Chondrocyte (in vitro differentiated cells): ENCODE measurements around the gene CRTC2. TPM values are rescaled to one million over a fixed set of nuclear protein-coding genes. Genes with fewer than 3 reads are reported as not detected.
A peak's percentile ranks its signal among the peaks of the same experiment; 100 is the strongest.

ENCODE experiments used
- DNase-seq: peaks from one replicate; pipeline ENCODE4 v3.0.0; 2021; ENCODE audit warnings: mixed read lengths, low spot score
- H3K27ac Mint-ChIP-seq: one replicate; pipeline ENCODE4 v1.8.0; 2021; ENCODE audit warnings: mild to moderate bottlenecking, moderate library complexity, mixed read lengths; ENCODE audit not compliant: unreplicated experiment
- H3K27me3 Mint-ChIP-seq: 2 replicates; pipeline ENCODE4 v1.8.0; 2021; ENCODE audit warnings: low read depth, mixed read lengths
- H3K36me3 Mint-ChIP-seq: 2 replicates; pipeline ENCODE4 v1.8.0; 2021; ENCODE audit warnings: low read depth, mixed read lengths
- H3K4me1 Mint-ChIP-seq: 2 replicates; pipeline ENCODE4 v1.8.0; 2021; ENCODE audit warnings: low read depth, mild to moderate bottlenecking, mixed read lengths
- H3K4me3 Mint-ChIP-seq: one replicate; pipeline ENCODE4 v1.8.0; 2021; ENCODE audit warnings: mild to moderate bottlenecking, moderate library complexity, mixed read lengths; ENCODE audit not compliant: unreplicated experiment
- H3K9me3 Mint-ChIP-seq: 2 replicates; pipeline ENCODE4 v1.8.0; 2021; ENCODE audit warnings: low read depth, mixed read lengths
- total RNA-seq: library from RNA; stranded (reverse); gene quantifications from 3 replicates; pipeline ENCODE4 v1.2.1, GENCODE V29; 2021
- TF ChIP-seq, protein P1 (sequence below): fragments of 200-600 bp; sonication (generic); IDR thresholded peaks from 2 replicates; pipeline ENCODE4 v1.5.0; 2021; ENCODE audit warnings: antibody characterized with exemption, mild to moderate bottlenecking, moderate library complexity

CRTC2 gene
- total RNA-seq, 1 donor from 2014 or later: 24.2 TPM

DNA sequence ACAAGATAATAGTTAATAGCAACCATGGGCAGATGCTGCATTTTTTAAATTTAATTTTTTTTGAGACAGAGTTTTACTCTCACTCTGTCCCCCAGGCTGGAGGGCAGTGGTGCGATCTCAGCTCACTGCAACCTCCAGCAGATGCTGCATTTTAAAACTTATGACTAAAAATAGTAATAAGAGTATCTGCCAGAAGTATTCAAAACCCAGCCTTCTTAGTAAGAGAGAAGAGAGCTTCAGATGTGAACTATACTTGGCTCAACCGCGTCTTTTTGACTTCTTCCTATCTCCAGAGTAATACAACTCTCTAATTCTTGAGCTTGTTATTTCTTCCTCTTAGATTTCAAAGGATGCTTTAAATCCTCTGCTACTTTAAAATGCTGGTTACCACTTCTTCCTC is 36.8 kb upstream of the CRTC2 start:
- TF ChIP-seq, protein P1, sequence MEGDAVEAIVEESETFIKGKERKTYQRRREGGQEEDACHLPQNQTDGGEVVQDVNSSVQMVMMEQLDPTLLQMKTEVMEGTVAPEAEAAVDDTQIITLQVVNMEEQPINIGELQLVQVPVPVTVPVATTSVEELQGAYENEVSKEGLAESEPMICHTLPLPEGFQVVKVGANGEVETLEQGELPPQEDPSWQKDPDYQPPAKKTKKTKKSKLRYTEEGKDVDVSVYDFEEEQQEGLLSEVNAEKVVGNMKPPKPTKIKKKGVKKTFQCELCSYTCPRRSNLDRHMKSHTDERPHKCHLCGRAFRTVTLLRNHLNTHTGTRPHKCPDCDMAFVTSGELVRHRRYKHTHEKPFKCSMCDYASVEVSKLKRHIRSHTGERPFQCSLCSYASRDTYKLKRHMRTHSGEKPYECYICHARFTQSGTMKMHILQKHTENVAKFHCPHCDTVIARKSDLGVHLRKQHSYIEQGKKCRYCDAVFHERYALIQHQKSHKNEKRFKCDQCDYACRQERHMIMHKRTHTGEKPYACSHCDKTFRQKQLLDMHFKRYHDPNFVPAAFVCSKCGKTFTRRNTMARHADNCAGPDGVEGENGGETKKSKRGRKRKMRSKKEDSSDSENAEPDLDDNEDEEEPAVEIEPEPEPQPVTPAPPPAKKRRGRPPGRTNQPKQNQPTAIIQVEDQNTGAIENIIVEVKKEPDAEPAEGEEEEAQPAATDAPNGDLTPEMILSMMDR: no peak
- Mint-ChIP-seq H3K27me3 (no peaks in the 10 kb centered on the region), H3K36me3 (peaks cover 21% of the 10 kb centered on the region), H3K27ac (no peak overlapping the region), H3K4me1 (peaks cover 27% of the 10 kb centered on the region), H3K4me3 (no peak overlapping the region), H3K9me3 (no peaks in the 10 kb centered on the region)
- no peak for DNase-seq

DNA sequence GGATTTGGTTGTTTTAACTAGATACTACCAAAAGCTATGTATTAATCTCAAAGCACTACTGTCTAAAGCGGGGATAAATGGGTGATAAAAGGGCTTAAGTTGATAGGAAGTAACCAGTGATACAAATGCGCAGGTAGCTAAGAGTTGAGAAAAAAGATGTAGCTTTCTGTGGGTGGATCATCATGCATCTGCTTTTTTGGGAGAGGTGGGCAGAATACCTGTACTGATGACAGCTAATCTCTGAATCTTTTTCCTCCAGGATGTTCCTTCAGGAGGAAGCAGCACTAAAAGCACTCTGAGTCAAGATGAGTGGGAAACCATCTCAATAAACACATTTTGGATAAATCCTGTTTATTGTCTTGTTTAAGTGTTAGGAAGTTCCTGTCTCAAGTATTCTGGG is 33.4 kb upstream of the CRTC2 start:
- Mint-ChIP-seq H3K4me3 (peak overlapping the region; percentile 93), H3K4me1 (peaks cover 35% of the 10 kb centered on the region), H3K36me3 (peaks cover 21% of the 10 kb centered on the region), H3K27me3 (no peaks in the 10 kb centered on the region), H3K9me3 (no peaks in the 10 kb centered on the region), H3K27ac (peak overlapping the region; percentile 98)
- TF ChIP-seq, protein P1: no peak
- DNase-seq: no peak

DNA sequence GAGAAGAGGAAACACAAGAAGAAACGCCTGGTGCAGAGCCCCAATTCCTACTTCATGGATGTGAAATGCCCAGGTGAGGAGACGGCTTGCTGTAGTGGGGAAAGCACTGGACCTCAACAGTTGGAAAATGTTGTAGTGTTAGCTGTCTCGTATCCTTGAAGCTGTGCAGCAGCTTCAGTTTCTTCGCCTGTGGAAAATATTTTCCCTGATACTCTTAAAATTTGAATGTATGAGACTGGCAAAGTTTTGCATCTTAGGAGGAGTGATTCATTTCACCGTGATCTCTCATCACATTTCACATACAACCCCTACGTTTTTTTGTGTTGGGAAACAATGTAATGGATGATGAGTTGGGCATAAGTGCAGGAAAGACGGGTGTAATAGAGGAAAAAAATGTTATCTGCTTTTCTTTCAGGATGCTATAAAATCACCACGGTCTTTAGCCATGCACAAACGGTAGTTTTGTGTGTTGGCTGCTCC is 32.8 kb upstream of the CRTC2 start:
- H3K4me1 Mint-ChIP-seq: peaks cover 40% of the 10 kb centered on the region
- H3K27ac Mint-ChIP-seq: peak overlapping the region; percentile 98
- TF ChIP-seq, protein P1: no peak

DNA sequence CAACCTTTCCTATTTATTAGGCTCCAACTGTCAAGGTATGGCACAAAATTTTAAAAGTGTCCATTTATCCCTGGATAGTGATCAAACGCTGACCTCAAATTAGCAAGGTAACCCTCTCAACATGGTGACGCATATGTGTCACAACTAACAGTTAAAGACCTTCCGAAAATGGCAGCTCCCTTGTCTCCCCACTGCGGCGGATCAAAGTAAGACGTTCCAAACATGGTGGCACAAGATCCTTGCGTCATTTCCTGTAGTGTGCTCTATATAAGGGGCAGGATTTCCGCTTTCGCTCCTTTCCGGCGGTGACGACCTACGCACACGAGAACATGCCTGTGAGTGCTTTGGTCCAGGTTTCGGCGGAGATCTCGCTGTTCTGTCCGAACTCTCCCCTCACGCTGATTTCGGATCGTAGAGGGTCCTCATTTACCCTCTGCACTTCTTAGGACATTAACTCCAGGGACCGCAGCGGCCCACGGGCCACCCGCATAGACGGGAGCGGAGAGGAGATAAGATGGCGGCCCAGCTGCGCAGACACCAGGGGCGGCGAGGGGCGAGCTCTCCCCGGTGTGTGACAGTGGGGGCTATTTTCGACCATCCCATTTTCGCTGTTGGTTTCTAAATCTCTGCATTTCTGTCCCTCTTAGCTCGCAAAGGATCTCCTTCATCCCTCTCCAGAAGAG is 32.2 kb upstream of the CRTC2 start, which contains the start of gene RPS27:
TSS of gene RPS27 (plus strand) at position 295 of the 683 bp plus-strand sequence. CDS start at position 330, 35 bp downstream.
- H3K27me3 Mint-ChIP-seq: no peaks in the 10 kb centered on the region
- DNase-seq: no peak
- H3K4me1 Mint-ChIP-seq: peaks cover 40% of the 10 kb centered on the region
- TF ChIP-seq, protein P1: no peak
- H3K27ac Mint-ChIP-seq: peak within 1 kb of the TSS; percentile 98
- H3K4me3 Mint-ChIP-seq: peak within 1 kb of the TSS; percentile 93
- no peaks in the 10 kb centered on the region for H3K9me3 Mint-ChIP-seq
- H3K36me3 Mint-ChIP-seq: peaks cover 20% of the 10 kb centered on the region

More for the DNA sequence above, 32.8 kb upstream of the CRTC2 start:
- Mint-ChIP-seq H3K9me3 (no peaks in the 10 kb centered on the region), H3K4me3 (peak overlapping the region; percentile 93), H3K27me3 (no peaks in the 10 kb centered on the region), H3K36me3 (peaks cover 21% of the 10 kb centered on the region)
- no peak for DNase-seq

DNA sequence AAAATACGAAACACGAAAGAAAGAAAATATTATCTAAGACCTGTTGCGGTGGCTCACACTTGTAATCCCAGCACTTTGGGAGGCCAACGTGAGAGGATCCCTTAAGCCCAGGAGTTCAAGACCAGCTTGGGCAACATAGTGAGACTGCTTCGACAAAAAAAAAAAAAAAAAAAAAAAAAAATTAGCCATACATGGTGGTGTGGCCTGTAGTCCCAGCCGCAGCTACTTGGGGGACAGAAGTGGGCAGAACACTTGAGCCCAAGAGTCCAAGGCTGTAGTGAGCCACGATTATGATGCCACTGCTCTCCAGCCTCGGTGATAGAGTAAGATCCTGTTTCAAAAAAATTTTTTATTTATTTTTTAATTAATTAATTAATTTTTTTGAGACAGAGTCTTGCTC is 29.2 kb upstream of the CRTC2 start:
- Mint-ChIP-seq H3K4me3 (no peak overlapping the region), H3K27me3 (no peaks in the 10 kb centered on the region), H3K27ac (peak overlapping the region; percentile 51)

More for the DNA sequence above, 29.2 kb upstream of the CRTC2 start:
- TF ChIP-seq, protein P1: no peak
- no peak for DNase-seq
- Mint-ChIP-seq H3K36me3 (peaks cover 19% of the 10 kb centered on the region), H3K4me1 (peaks cover 48% of the 10 kb centered on the region), H3K9me3 (no peaks in the 10 kb centered on the region)
